Right ventricle myocardium inferior (tissue), 1 donor: ENCODE data around the gene PRAC2. TPM values are rescaled to one million over a fixed set of nuclear protein-coding genes. Genes with fewer than 3 reads are reported as not detected.

ENCODE experiments used
- ATAC-seq: fragments of 200-7000 bp; cut with Tn5 transposase; one replicate; pipeline ENCODE4 v1.9.1; 2020; ENCODE audit warnings: mild to moderate bottlenecking, moderate library complexity
- DNase-seq: peaks from one replicate; pipeline ENCODE4 v3.0.0; 2021; ENCODE audit errors: missing footprints
- intact Hi-C: fragments of 100-400 bp; cut with DNase I; formaldehyde crosslinking; loops from one replicate; pipeline ENCODE4 v1.11.0; 2022
- total RNA-seq: library from RNA; stranded (reverse); fragmentation: NEBNext Ultra II Directional; extraction: Animal tissue kit (Norgen Biotek cat#: 25700); gene quantifications from one replicate; pipeline ENCODE4 v1.2.1, GENCODE V29; 2021
- donor health status: DM: no; HTN: yes; CAD: no; lungs with severe emphysema.

PRAC2 gene
- total RNA-seq, 1 donor from 2014 or later, result not detected

- ATAC-seq, result no peak
- DNase-seq, result no peak
- intact Hi-C loops, result loop anchor here (5.0 kb wide), 1 partner anchor 148 kb away; no protein-coding TSS in a partner anchor
Measured at GRCh38 chr17:48729335-48730239, 6.6 kb downstream of the PRAC2 start.

- intact Hi-C loops, result no loop called here
- no peak for ATAC-seq
- DNase-seq, result no peak
Measured at GRCh38 chr17:48730240-48730550, 7.2 kb downstream of the PRAC2 start.

GRCh38 chr17:48731355-48731754, 8.4 kb downstream of the PRAC2 start:
- no peak for DNase-seq
- intact Hi-C loops, result no loop called here
- no peak for ATAC-seq

GRCh38 chr17:48732688-48733629, 10.0 kb downstream of the PRAC2 start:
- DNase-seq (no peak), ATAC-seq (no peak)
- intact Hi-C loops, result no loop called here

- DNase-seq (no peak), ATAC-seq (no peak)
- intact Hi-C loops, result no loop called here
Measured at GRCh38 chr17:48733632-48734328, 10.8 kb downstream of the PRAC2 start.

GRCh38 chr17:48734333-48735061, 11.5 kb downstream of the PRAC2 start:
- no peak for DNase-seq
- no peak for ATAC-seq
- intact Hi-C loops, result no loop called here

- ATAC-seq (no peak), DNase-seq (no peak)
- intact Hi-C loops, result no loop called here
Measured at GRCh38 chr17:48735062-48735351, 12.0 kb downstream of the PRAC2 start.

- ATAC-seq, result no peak
- DNase-seq, result no peak
- intact Hi-C loops, result no loop called here
Measured at GRCh38 chr17:48737330-48738043, 14.5 kb downstream of the PRAC2 start.

- DNase-seq, result no peak
- intact Hi-C loops, result no loop called here
- ATAC-seq, result no peak
Measured at GRCh38 chr17:48738424-48738802, 15.4 kb downstream of the PRAC2 start.

GRCh38 chr17:48738803-48739526, 16.0 kb downstream of the PRAC2 start:
- DNase-seq, result no peak
- intact Hi-C loops, result no loop called here
- no peak for ATAC-seq

- DNase-seq, result no peak
- intact Hi-C loops, result no loop called here
- no peak for ATAC-seq
Measured at GRCh38 chr17:48740537-48740936, 17.6 kb downstream of the PRAC2 start.

- intact Hi-C loops, result no loop called here
- no peak for DNase-seq
Measured at GRCh38 chr17:48745381-48746275, 22.6 kb downstream of the PRAC2 start.

GRCh38 chr17:48746916-48747444, 24.0 kb downstream of the PRAC2 start:
- intact Hi-C loops, result no loop called here
- DNase-seq (no peak), ATAC-seq (no peak)

More at GRCh38 chr17:48745381-48746275, 22.6 kb downstream of the PRAC2 start:
- ATAC-seq, result no peak

- intact Hi-C loops, result no loop called here
- DNase-seq, result no peak
Measured at GRCh38 chr17:48747445-48748363, 24.7 kb downstream of the PRAC2 start.

More at GRCh38 chr17:48747445-48748363, 24.7 kb downstream of the PRAC2 start:
- no peak for ATAC-seq
